A549 (cell line): Measurements from ENCODE around the gene DNASE1L1. TPM values are rescaled to one million over a fixed set of nuclear protein-coding genes. Genes with fewer than 3 reads are reported as not detected.

Experiments used
- ATAC-seq, 2 experiments: fragments of 200-7000 bp in 1 of 2; fragments of >200 bp in 1 of 2; cut with Nextera tagmentation in 1 of 2; cut with Tn5 transposase in 1 of 2; 3 replicates each; pipeline versions ENCODE4 v1.8.0 to v1.9.1; 2018 to 2020; ENCODE audit warnings: mild to moderate bottlenecking in 1 of 2, moderate library complexity in 1 of 2
- CTCF ChIA-PET: fragments of 300-600 bp; sonication (Branson Sonifier 250); formaldehyde crosslinking; extraction: SDS; loops from one replicate; lab custom pipeline; 2021; ENCODE audit warnings: antibody characterized with exemption, inconsistent platforms; lab: Yijun Ruan, JAX
- POLR2A ChIA-PET: fragments of 350-600 bp; formaldehyde crosslinking; extraction: SDS; loops from one replicate; lab custom pipeline; 2021; ENCODE audit warnings: antibody characterized with exemption, inconsistent platforms; lab: Yijun Ruan, JAX
- DNase-seq, 2 experiments: peaks; one replicate each; pipeline versions ENCODE4 v3.0.0 to v3.0.0-alpha.2; 2011 to 2016; ENCODE audit warnings: low read depth in 1 of 2, low spot score in 1 of 2
- FAIRE-seq: peaks from 2 replicates; lab custom pipeline; 2011; peaks lifted over from hg19 to GRCh38; lab: Jason Lieb, UNC
- H3K27ac ChIP-seq, 2 experiments: fragments of >200 bp; sonication (Bioruptor Twin); formaldehyde crosslinking; 3 replicates each; pipeline ENCODE4 v1.5.1; 2016 to 2017
- H3K4me1 ChIP-seq: fragments of >200 bp; sonication (Bioruptor Twin); formaldehyde crosslinking; 3 replicates; pipeline ENCODE4 v1.6.1; 2016
- H3K4me2 ChIP-seq: fragments of >200 bp; sonication (Bioruptor Twin); formaldehyde crosslinking; 3 replicates; pipeline ENCODE4 v1.6.1; 2016
- H3K4me3 ChIP-seq: fragments of >200 bp; sonication (Bioruptor Twin); formaldehyde crosslinking; 3 replicates; pipeline ENCODE4 v1.5.1; 2016
- H3K9me3 ChIP-seq: fragments of >200 bp; sonication (Bioruptor Twin); formaldehyde crosslinking; 3 replicates; pipeline ENCODE4 v1.6.1; 2016
- BCL3 ChIP-seq: fragments of >200 bp; sonication (Bioruptor Twin); formaldehyde crosslinking; IDR thresholded peaks from 3 replicates; pipeline ENCODE4 v1.6.1; 2016
- BHLHE40 ChIP-seq: IDR thresholded peaks from 2 replicates; pipeline ENCODE4 v1.6.1; 2012; ENCODE audit warnings: low read depth, low read length, inconsistent platforms
- CHD2 ChIP-seq: fragments of 150-350 bp; IDR thresholded peaks from 2 replicates; pipeline ENCODE4 v1.6.1; 2014; ENCODE audit warnings: low read length; ENCODE audit not compliant: partially characterized antibody
- CTCF ChIP-seq: fragments of >200 bp; sonication (Bioruptor Twin); formaldehyde crosslinking; IDR thresholded peaks from 3 replicates; pipeline ENCODE4 v1.5.1; 2016
- EHF ChIP-seq: fragments of 250-450 bp; sonication (Bioruptor Pico); IDR thresholded peaks from 2 replicates; pipeline ENCODE4 v1.5.0; 2020; ENCODE audit warnings: mild to moderate bottlenecking
- EP300 ChIP-seq, 2 experiments: fragments of >200 bp; sonication (Bioruptor Twin); formaldehyde crosslinking; IDR thresholded peaks; 2 replicates in 1 of 2; 3 replicates in 1 of 2; pipeline ENCODE4 v1.6.1; 2016 to 2017
- FOSB ChIP-seq: fragments of 250-450 bp; sonication (Bioruptor Pico); IDR thresholded peaks from 2 replicates; pipeline ENCODE4 v1.5.0; 2020; ENCODE audit warnings: mild to moderate bottlenecking, moderate library complexity
- FOSL2 ChIP-seq, 2 experiments: fragments of 450-650 bp in 1 of 2; fragments of >200 bp in 1 of 2; sonication (Bioruptor Twin) in 1 of 2; formaldehyde crosslinking; IDR thresholded peaks; 2 replicates each; pipeline versions ENCODE4 v1.5.0 to v1.6.1; 2016 to 2020; ENCODE audit warnings: mild to moderate bottlenecking in 1 of 2, moderate library complexity in 1 of 2
- FOXS1 ChIP-seq: fragments of 250-450 bp; sonication (Bioruptor Pico); IDR thresholded peaks from 2 replicates; pipeline ENCODE4 v1.5.0; 2020; ENCODE audit warnings: mild to moderate bottlenecking, moderate library complexity
- GATA3 ChIP-seq: IDR thresholded peaks from 2 replicates; pipeline ENCODE4 v1.6.1; 2012; ENCODE audit warnings: borderline replicate concordance
- HDAC2 ChIP-seq: fragments of 200-600 bp; sonication (generic); IDR thresholded peaks from 2 replicates; pipeline ENCODE4 v1.6.1; 2016
- JUNB ChIP-seq: fragments of >200 bp; sonication (Bioruptor Twin); formaldehyde crosslinking; IDR thresholded peaks from 2 replicates; pipeline ENCODE4 v1.6.1; 2016
- MAX ChIP-seq: IDR thresholded peaks from 2 replicates; pipeline ENCODE4 v1.6.1; 2012
- NR3C1 ChIP-seq: fragments of >200 bp; sonication (Bioruptor Twin); formaldehyde crosslinking; IDR thresholded peaks from 3 replicates; pipeline ENCODE4 v1.6.1; 2017
- TFCP2L1 ChIP-seq: fragments of 250-450 bp; sonication (Bioruptor Pico); IDR thresholded peaks from 2 replicates; pipeline ENCODE4 v1.5.0; 2021; ENCODE audit warnings: mild to moderate bottlenecking
- TP53 ChIP-seq: fragments of 250-450 bp; sonication (Bioruptor Pico); IDR thresholded peaks from 2 replicates; pipeline ENCODE4 v1.5.0; 2021; ENCODE audit warnings: mild to moderate bottlenecking, moderate library complexity
- USF2 ChIP-seq: fragments of 450-650 bp; IDR thresholded peaks from 2 replicates; pipeline ENCODE4 v1.6.1; 2014; ENCODE audit warnings: antibody characterized with exemption
- ZC3H11A ChIP-seq: fragments of 450-650 bp; IDR thresholded peaks from 2 replicates; pipeline ENCODE4 v1.6.1; 2014; ENCODE audit warnings: antibody characterized with exemption, mild to moderate bottlenecking
- ZFP36 ChIP-seq: fragments of 450-650 bp; IDR thresholded peaks from 2 replicates; pipeline ENCODE4 v1.6.1; 2014; ENCODE audit warnings: borderline replicate concordance; ENCODE audit not compliant: partially characterized antibody
- ZSCAN20 ChIP-seq: fragments of 250-450 bp; sonication (Bioruptor Pico); IDR thresholded peaks from 2 replicates; pipeline ENCODE4 v1.8.0; 2022; ENCODE audit warnings: mild to moderate bottlenecking, moderate library complexity
- WGBS: methylation state at CpG from one replicate; pipeline ENCODE4 v1.1.6; 2017; ENCODE audit errors: missing lambda C conversion rate; 5-methylcytosine and 5-hydroxymethylcytosine counted together
- polyA plus RNA-seq, 4 experiments: library from polyadenylated mRNA; depleted of rRNA in 3 of 4; stranded (reverse); fragments of >200 nt; fragmentation: RNase III in 1 of 4; extraction: RNeasy Plus Mini Kit Qiagen cat#74134 plus additional on column Dnase treatment in 1 of 4; gene quantifications; 2 replicates in 3 of 4; 3 replicates in 1 of 4; pipeline ENCODE4 v1.2.3, GENCODE V29; 2011 to 2017
- TF ChIP-seq, protein P1 (sequence below): fragments of 250-450 bp; sonication (Bioruptor Pico); IDR thresholded peaks from 2 replicates; pipeline ENCODE4 v1.5.0; 2020; ENCODE audit warnings: low read depth, mild to moderate bottlenecking, moderate library complexity
- TF ChIP-seq, protein P2 (sequence below): fragments of >200 bp; sonication (Bioruptor Twin); formaldehyde crosslinking; IDR thresholded peaks from 2 replicates; pipeline ENCODE4 v1.6.1; 2016
- TF ChIP-seq, protein P3 (sequence below): IDR thresholded peaks from 2 replicates; pipeline ENCODE4 v1.6.1; 2012

DNASE1L1 gene
- polyA plus RNA-seq, 2 of the 4 experiments (the other 2 are of a cell fraction), result 14.3 to 24.5 TPM

DNA sequence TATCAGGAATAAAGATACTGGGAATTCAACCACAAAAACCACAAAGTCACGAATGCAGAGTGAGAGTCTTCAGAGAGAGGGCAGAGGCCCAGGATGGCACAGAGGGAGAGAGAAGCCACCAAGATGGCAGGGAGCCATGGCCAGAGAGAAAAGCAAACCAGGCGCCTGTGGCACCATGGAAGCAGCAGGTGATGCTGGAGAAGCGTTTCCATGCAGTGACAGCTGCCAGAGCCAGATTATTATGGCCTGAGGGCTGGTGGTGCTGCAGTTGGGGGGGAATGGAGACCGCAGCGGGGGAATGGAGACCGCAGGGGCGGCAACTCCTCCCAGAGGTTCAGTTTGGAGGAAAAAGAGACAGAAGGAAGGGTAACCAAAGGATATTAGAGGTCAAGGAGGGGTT is 8.1 kb upstream of the DNASE1L1 start:
- no peaks in the 10 kb centered on the region for H3K9me3 ChIP-seq
- H3K4me3 ChIP-seq, result no peak overlapping the region
- peaks cover 9% of the 10 kb centered on the region for H3K4me1 ChIP-seq
- DNase-seq (no peak), ATAC-seq (no peak), FAIRE-seq (no peak)
- ChIA-PET POLR2A (no interaction called here), CTCF (interaction anchor here (1.1 kb wide), 1 partner anchor 18 kb away, joined by 3 read pairs; no protein-coding TSS in a partner anchor)
- no peak overlapping the region for H3K4me2 ChIP-seq
- H3K27ac ChIP-seq, result no peak overlapping the region
- TF ChIP-seq EP300 (IDR thresholded peaks at IDR 0.05) (no peak), USF2 (no peak), MAX (no peak), TFCP2L1 (CRISPR knock-in tag) (no peak), FOXS1 (CRISPR knock-in tag) (no peak), JUNB (no peak)
- TF ChIP-seq, protein P1, sequence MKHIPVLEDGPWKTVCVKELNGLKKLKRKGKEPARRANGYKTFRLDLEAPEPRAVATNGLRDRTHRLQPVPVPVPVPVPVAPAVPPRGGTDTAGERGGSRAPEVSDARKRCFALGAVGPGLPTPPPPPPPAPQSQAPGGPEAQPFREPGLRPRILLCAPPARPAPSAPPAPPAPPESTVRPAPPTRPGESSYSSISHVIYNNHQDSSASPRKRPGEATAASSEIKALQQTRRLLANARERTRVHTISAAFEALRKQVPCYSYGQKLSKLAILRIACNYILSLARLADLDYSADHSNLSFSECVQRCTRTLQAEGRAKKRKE (CRISPR knock-in tag), result no peak
- 84% methylated on average over 7 of the region's 7 CpGs for WGBS

GRCh38 chrX:154413142-154413541 is 4.1 kb upstream of the DNASE1L1 start:
- FAIRE-seq (no peak), ATAC-seq (no peak), DNase-seq (no peak)
- H3K4me3 ChIP-seq, result no peak overlapping the region
- WGBS, result 85% methylated on average over 4 of the region's 8 CpGs
- ChIA-PET POLR2A (no interaction called here), CTCF (interaction anchor here (1.0 to 2.2 kb wide), 2 partner anchors 14 to 39 kb away, joined by 3 to 5 read pairs; no protein-coding TSS in a partner anchor)
- H3K4me1 ChIP-seq, result peaks cover 28% of the 10 kb centered on the region
- H3K4me2 ChIP-seq, result peak overlapping the region; percentile 93
- TF ChIP-seq ZC3H11A, result no peak
- TF ChIP-seq BHLHE40, result no peak
- no peak for TF ChIP-seq HDAC2
- no peak for TF ChIP-seq CTCF
- no peak for TF ChIP-seq GATA3
- TF ChIP-seq ZSCAN20 (CRISPR knock-in tag), result no peak
- no peak for TF ChIP-seq FOSB (CRISPR knock-in tag)
- TF ChIP-seq, protein P2, sequence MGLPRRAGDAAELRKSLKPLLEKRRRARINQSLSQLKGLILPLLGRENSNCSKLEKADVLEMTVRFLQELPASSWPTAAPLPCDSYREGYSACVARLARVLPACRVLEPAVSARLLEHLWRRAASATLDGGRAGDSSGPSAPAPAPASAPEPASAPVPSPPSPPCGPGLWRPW, result no peak
- no peak for TF ChIP-seq NR3C1
- TF ChIP-seq, protein P3, sequence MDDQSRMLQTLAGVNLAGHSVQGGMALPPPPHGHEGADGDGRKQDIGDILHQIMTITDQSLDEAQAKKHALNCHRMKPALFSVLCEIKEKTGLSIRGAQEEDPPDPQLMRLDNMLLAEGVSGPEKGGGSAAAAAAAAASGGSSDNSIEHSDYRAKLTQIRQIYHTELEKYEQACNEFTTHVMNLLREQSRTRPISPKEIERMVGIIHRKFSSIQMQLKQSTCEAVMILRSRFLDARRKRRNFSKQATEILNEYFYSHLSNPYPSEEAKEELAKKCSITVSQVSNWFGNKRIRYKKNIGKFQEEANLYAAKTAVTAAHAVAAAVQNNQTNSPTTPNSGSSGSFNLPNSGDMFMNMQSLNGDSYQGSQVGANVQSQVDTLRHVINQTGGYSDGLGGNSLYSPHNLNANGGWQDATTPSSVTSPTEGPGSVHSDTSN, result no peak
- no peak for TF ChIP-seq EHF (CRISPR knock-in tag)
- TF ChIP-seq FOSL2 (IDR thresholded peaks at IDR 0.05), result no peak
- TF ChIP-seq FOSL2 (CRISPR knock-in tag; IDR thresholded peaks at IDR 0.05), result no peak
- no peak overlapping the region; a peak in 1 of 6 replicates for H3K27ac ChIP-seq
- H3K9me3 ChIP-seq, result no peaks in the 10 kb centered on the region

DNA sequence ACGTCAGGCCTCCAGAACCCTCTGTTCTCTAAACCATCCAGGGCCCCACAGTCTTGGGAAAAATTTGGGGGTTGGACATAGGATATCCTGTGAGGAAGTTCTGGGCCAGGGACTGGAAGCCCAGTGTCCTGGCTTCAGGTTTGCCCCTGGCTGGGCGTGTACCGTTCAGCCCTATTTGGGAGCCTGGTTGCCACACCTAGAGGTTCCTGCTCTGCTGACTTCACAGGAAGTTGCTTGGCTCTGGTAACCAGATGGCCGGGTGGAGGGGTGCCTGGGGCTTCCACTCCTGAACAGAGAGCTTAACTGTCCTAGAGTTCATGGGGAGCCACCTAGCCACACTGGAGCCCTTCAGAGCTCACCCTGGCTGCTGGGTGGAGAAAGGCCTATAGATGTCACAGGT is 3.4 kb upstream of the DNASE1L1 start:
- ATAC-seq, result no peak
- no peak for FAIRE-seq
- DNase-seq, result no peak
- H3K9me3 ChIP-seq, result no peaks in the 10 kb centered on the region
- POLR2A ChIA-PET, result interaction anchor here (0.5 to 1.2 kb wide), 5 partner anchors 13 to 392 kb away, joined by 3 to 7 read pairs (median 3); partner anchors contain the start of genes ATP6AP1 and RPL10
- 46% methylated on average over 3 of the region's 4 CpGs for WGBS
- H3K4me1 ChIP-seq, result peaks cover 28% of the 10 kb centered on the region
- peak overlapping the region; percentile 89 for H3K4me3 ChIP-seq
- peak overlapping the region; percentile 93 for H3K4me2 ChIP-seq
- H3K27ac ChIP-seq, result peak overlapping the region; percentile 96 to 100
- TF ChIP-seq BCL3 (no peak), MAX (no peak), TP53 (CRISPR knock-in tag) (no peak), ZFP36 (no peak), CHD2 (no peak)
- TF ChIP-seq, protein P3, result no peak
- CTCF ChIA-PET, result interaction anchor here (1.0 to 1.1 kb wide), 2 partner anchors 22 to 39 kb away, joined by 3 read pairs; no protein-coding TSS in a partner anchor
